ENCODE measurements around the gene ACOXL.

ACOXL gene

GRCh38 chr2:110858135-110858725, 125.9 kb downstream of the ACOXL start:
- FAIRE-seq: no peak

- FAIRE-seq: no peak
These were observed 126.8 kb downstream of the ACOXL start for GRCh38 chr2:110858993-110859701.

- FAIRE-seq: no peak
These were observed 128.3 kb downstream of the ACOXL start for GRCh38 chr2:110860630-110861029.

GRCh38 chr2:110861616-110862260, 129.4 kb downstream of the ACOXL start:
- FAIRE-seq: no peak

- FAIRE-seq: no peak
These were observed 131.4 kb downstream of the ACOXL start for GRCh38 chr2:110863726-110864125.

- no peak for FAIRE-seq
These were observed 131.8 kb downstream of the ACOXL start for GRCh38 chr2:110864176-110864575.

- FAIRE-seq: no peak
These were observed 132.4 kb downstream of the ACOXL start for GRCh38 chr2:110864731-110865130.

- no peak for FAIRE-seq
These were observed 132.8 kb downstream of the ACOXL start for GRCh38 chr2:110865188-110865587.

GRCh38 chr2:110866045-110866444, 133.7 kb downstream of the ACOXL start:
- FAIRE-seq: no peak

GRCh38 chr2:110866466-110866865, 134.1 kb downstream of the ACOXL start:
- FAIRE-seq: no peak

GRCh38 chr2:110867078-110867477, 134.7 kb downstream of the ACOXL start:
- no peak for FAIRE-seq

- FAIRE-seq: no peak
These were observed 136.6 kb downstream of the ACOXL start for GRCh38 chr2:110868971-110869370.

GRCh38 chr2:110869472-110870446, 137.4 kb downstream of the ACOXL start:
- FAIRE-seq: no peak

GRCh38 chr2:110870545-110870944, 138.2 kb downstream of the ACOXL start:
- no peak for FAIRE-seq

- no peak for FAIRE-seq
These were observed 139.3 kb downstream of the ACOXL start for GRCh38 chr2:110871637-110872036.

GRCh38 chr2:110872521-110872920, 140.1 kb downstream of the ACOXL start:
- no peak for FAIRE-seq

- no peak for FAIRE-seq
These were observed 140.7 kb downstream of the ACOXL start for GRCh38 chr2:110873056-110873502.

- no peak for FAIRE-seq
These were observed 141.5 kb downstream of the ACOXL start for GRCh38 chr2:110873597-110874452.

GRCh38 chr2:110874453-110875383, 142.3 kb downstream of the ACOXL start:
- no peak for FAIRE-seq

- no peak for FAIRE-seq
These were observed 143.0 kb downstream of the ACOXL start for GRCh38 chr2:110875384-110875725.
